ENCODE measurements around the gene ZNF324.

Gene ZNF324

GRCh38 chr19:58474997-58475713 lies 8.3 kb downstream of the ZNF324 start:
- no peaks in the 10 kb centered on the region for H3K27me3 ChIP-seq
- H3K9me3 ChIP-seq, result no peaks in the 10 kb centered on the region
- TF ChIP-seq CTCF (IDR thresholded peaks at IDR 0.05), result no peak
- intact Hi-C loops (cut with DNase I; ENCODE audit: low total_unique reads), result loop anchor here (5.0 kb wide), 1 partner anchor 42 kb away; the partner anchor contains the start of gene ZBTB45
- peaks cover 10 to 64% (median 31%) of the 10 kb centered on the region in 3 donors for H3K36me3 ChIP-seq
- peak overlapping the region; percentile 87 to 92 for H3K27ac ChIP-seq
- H3K4me3 ChIP-seq, result peak overlapping the region; percentile 59 to 67
- peaks cover 0 to 24% (median 17%) of the 10 kb centered on the region in 4 donors for H3K4me1 ChIP-seq
- no peak for DNase-seq

GRCh38 chr19:58475714-58476497 lies 9.0 kb downstream of the ZNF324 start, which contains the start of gene ZNF446:
Gene ZNF446, plus strand, starts transcription at chr19:58476352. Its CDS starts 867 bp downstream, at chr19:58477219.
- Histone ChIP-seq H3K27me3 (no peaks in the 10 kb centered on the region), H3K4me1 (peaks cover 0 to 24% (median 17%) of the 10 kb centered on the region in 4 donors), H3K27ac (peak within 1 kb of the TSS; percentile 87 to 92), H3K36me3 (peaks cover 10 to 64% (median 32%) of the 10 kb centered on the region in 3 donors), H3K4me3 (peak within 1 kb of the TSS; percentile 59 to 67), H3K9me3 (no peaks in the 10 kb centered on the region)
- DNase-seq, result peak; percentile 99
- intact Hi-C loops (cut with DNase I; ENCODE audit: low total_unique reads), result loop anchor here (5.0 kb wide), 1 partner anchor 41 kb away; the partner anchor contains the start of gene ZBTB45
- peak in 1 of 2 experiments; percentile 11 for TF ChIP-seq CTCF (IDR thresholded peaks at IDR 0.05)

- no peak for DNase-seq
- Histone ChIP-seq H3K27ac (peak overlapping the region; percentile 87 to 92), H3K27me3 (no peaks in the 10 kb centered on the region), H3K9me3 (no peaks in the 10 kb centered on the region), H3K4me1 (peaks cover 0 to 24% (median 17%) of the 10 kb centered on the region in 4 donors), H3K36me3 (peaks cover 9 to 64% (median 35%) of the 10 kb centered on the region in 3 donors), H3K4me3 (peak overlapping the region; percentile 59 to 67)
- no peak for TF ChIP-seq CTCF (IDR thresholded peaks at IDR 0.05)
- intact Hi-C loops (cut with DNase I; ENCODE audit: low total_unique reads), result loop anchor here (5.0 kb wide), 1 partner anchor 41 kb away; the partner anchor contains the start of gene ZBTB45
Measured at GRCh38 chr19:58476498-58477015, 9.7 kb downstream of the ZNF324 start.

- Histone ChIP-seq H3K9me3 (no peaks in the 10 kb centered on the region), H3K27me3 (no peaks in the 10 kb centered on the region), H3K27ac (peak overlapping the region; percentile 87 to 92), H3K4me1 (peaks cover 0 to 24% (median 17%) of the 10 kb centered on the region in 4 donors), H3K36me3 (peaks cover 3 to 60% (median 34%) of the 10 kb centered on the region in 3 donors), H3K4me3 (peak overlapping the region in 1 of 2 donors; percentile 67)
- no peak for DNase-seq
- intact Hi-C loops (cut with DNase I; ENCODE audit: low total_unique reads), result loop anchor here (5.0 kb wide), 1 partner anchor 40 kb away; the partner anchor contains the start of gene ZBTB45
- TF ChIP-seq CTCF (IDR thresholded peaks at IDR 0.05), result no peak
Measured at GRCh38 chr19:58477130-58477529, 10.2 kb downstream of the ZNF324 start.

- H3K9me3 ChIP-seq, result no peaks in the 10 kb centered on the region
- peaks cover 0 to 24% (median 18%) of the 10 kb centered on the region in 4 donors for H3K4me1 ChIP-seq
- H3K27ac ChIP-seq, result peak overlapping the region; percentile 87 to 92
- DNase-seq, result no peak
- no peak overlapping the region for H3K4me3 ChIP-seq
- intact Hi-C loops (cut with DNase I; ENCODE audit: low total_unique reads), result loop anchor here (5.0 kb wide), 1 partner anchor 39 kb away; the partner anchor contains the start of gene ZBTB45
- peaks cover 0 to 52% (median 28%) of the 10 kb centered on the region in 3 donors for H3K36me3 ChIP-seq
- TF ChIP-seq CTCF (IDR thresholded peaks at IDR 0.05), result no peak
- H3K27me3 ChIP-seq, result no peaks in the 10 kb centered on the region
Measured at GRCh38 chr19:58477871-58478270, 11.0 kb downstream of the ZNF324 start.
